GM19193 (cell line): ENCODE data around the gene APMAP.

Experiments used
- POLR2A ChIP-seq: IDR thresholded peaks from 4 replicates; pipeline ENCODE4 v1.6.1; 2011; ENCODE audit not compliant: insufficient read depth, insufficient read length; ENCODE audit errors: extremely low read depth

Gene APMAP

DNA sequence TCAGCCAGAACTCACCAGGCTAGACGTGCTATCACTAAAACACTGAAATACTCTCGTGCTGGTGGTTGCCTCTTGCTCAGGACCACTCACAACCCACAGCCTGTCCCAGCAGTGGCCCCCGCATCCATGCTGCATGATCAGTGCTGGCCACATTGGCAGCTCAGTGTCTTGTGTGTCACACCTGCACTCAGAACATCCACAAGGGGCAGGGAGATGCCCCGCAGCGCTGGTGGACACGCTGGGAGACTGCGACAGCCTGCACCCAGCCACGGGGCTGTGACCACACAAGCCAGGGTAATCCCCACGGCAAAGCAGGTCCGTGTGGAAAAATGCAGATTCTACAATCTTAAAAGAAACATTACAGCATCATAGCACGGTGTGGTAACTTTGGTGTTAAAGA, 23.9 kb upstream of the APMAP start:
- TF ChIP-seq POLR2A = no peak

DNA sequence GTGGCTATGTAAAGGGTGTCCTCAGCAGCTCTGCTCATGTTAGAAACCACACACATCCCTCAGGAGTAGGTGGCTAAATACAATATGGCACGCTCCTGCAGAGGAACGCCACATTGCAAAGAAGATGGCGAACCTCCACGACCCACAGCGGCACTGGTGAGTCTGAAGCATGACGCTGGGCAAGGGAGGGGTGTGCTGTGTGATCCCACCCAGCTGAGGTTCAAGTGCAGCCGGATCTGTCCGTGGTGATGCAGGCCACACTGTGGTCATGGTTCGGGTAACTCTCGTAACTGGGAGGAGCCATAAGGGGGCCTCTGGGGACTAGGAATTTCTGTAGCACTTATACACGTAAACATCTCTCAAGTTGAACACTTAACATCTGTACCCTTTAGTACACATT, 23.4 kb upstream of the APMAP start:
- TF ChIP-seq POLR2A = no peak

DNA sequence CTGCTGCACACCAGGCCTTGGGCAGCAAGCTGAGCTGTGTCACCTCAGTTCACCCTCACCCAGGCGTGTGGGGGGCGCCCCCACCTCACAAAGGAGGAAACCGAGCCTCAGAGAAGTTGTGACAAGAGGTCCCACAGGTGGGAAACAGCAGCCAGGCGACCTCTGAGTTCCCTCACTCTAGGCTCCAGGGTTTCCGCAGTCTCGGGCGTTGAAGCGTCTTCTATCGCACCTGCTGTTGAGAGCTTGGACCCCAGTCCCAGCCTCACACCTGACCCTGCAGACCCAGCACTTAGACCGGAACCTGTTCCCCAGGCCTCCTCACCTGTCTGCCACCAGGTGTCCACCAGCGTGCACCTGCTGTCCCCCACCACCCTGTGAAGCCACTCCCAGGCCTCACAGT, 22.3 kb upstream of the APMAP start:
- TF ChIP-seq POLR2A = no peak

DNA sequence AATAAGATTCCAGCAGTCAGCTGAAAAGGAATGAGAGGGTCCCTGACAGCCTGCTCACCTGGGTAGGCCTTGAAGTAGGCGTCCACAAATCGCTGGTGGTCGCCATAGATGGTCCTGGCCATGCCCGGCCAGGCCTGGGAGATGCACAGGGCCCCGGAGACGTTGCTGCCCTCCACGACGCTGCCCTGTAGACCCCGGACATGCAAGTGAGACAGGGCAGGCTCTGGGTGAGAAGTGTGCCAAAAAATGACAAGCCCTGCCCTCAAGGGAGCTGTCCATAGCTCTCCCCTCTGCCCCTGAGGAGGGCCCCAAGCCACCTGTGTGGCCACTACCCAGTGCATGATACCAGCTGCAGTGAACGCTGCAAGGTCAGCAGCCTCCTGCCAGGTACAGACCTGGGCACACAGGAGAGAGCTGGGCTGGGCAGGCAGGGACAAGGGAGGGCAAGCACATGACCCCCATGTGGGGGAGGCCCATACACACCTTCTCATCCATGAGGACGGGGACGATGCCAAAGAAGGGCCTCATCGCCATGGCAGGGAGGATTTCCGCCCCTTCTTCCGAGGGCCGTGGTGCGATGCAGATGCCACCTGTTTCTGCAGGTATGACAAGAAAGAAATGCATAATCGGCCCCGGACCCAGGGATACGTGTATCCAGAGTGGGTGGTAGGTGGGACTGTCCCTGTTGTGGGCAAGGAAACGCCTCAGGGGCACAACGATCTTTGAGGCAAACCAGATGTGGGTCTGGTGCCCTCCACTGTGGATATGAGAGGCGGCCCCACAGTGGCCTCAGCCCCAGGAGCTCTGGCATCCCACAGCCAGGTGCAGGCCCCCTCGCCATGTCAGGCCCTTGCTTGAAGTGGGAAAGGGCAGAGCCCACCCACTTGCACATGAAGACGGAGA, 21.2 kb upstream of the APMAP start:
- TF ChIP-seq POLR2A = no peak

DNA sequence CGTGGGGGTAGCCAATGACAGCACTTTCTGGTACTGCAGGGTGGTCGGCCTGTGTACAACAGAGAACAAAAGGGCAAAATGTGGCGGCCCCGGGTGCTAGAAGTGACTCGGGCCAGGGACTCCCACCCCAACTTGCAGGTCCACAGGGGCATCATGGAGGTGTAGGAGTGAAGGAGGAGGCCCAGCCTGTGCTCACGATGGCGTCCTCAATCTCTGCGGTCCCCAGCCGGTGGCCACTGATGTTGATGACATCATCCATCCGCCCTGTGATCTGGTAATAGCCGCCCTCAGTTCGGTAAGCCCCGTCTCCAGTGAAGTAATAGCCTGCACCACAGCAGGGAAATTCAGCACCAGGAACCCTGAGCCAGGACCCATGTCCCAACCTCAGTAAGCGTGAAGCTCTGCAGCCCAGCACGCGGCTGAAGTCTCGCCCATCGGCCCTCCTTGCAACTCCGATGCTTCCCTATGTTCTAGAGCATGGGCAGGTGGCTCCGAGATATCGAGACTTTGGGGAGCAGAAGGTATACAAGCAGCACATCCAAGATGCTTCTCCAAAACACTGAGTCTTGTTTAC, 20.2 kb upstream of the APMAP start:
- TF ChIP-seq POLR2A = no peak

DNA sequence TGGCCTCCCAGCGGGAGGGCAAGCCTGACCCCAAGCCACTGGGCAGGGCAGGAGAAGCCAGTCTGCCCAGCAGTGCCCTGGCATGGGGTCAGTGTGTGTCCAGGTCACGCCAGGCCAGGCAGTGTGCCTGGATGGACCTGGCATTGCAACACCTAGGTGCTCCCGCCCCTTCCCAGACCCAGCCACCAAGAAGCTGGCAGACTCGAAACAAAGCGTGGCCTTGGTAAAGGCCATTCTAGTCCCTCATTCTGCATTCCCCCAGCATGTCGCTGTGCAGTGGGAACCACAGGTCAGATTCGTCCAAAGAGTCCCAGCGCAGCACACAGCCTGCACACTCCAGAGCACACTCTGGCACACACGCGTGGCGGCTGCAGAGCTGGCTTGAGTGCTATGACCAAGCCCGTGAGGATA, 19.3 kb upstream of the APMAP start:
- no peak for TF ChIP-seq POLR2A

DNA sequence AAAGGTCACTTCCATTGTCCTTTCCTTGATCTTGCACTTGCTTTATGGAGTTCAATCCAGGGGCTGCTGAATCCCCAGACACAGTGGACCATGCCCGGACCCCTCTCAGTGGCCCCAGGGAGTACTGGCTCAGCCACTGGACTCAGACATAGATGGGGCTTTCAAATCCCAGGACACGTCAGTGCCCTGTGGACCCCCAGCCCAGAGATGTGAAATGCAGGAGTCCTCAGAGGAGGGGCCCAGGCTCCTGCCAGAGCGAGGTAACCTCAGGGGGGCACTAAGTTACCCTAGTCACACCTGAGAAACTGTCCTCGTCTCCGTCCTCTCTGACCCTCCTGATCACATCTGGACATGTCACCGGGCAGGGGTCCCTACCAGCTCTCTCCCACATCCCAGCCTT, 18.7 kb upstream of the APMAP start:
- TF ChIP-seq POLR2A = no peak

DNA sequence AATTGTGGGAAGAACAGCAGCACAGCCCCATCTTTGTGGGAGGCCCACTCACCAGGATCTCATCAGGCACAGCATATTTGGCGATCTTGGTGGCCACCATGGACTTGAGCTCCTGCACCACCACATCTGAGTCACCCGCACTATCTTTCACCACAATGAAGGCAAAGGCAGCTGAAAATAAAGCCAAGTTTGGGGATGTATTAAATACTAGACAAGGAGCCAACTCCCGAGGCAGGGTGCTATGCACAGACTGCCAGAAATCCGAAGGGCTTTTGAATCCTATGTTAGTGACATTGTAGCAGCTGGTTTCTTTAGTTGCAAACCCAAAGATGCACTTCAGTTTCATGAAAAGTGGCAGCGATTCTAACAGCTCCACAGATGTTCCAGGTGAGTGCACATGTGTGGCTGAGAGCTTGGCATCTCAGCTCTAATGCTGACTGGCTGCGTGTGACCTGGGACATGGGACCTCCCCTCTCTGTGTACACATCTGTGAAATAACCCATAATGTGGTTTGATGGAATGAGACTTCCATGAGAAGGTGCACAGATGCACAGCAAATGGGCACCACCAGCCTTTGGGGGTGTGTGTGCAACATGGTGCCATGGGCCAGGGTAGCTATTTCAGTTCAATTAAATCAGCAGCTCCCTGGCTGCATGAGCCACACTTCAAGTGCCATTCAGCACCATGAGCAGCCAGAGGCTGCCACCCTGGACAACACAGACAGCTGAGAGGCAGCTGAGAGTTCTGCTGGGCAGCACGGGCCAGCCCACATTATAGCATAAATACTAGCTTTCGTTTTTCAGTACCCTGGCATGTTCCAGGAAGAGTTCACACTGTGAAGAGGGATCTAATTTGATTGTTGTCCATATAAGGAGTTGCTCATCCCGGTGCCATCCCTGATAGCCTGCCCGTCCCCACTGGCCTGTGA, 16.9 kb upstream of the APMAP start:
- no peak for TF ChIP-seq POLR2A

DNA sequence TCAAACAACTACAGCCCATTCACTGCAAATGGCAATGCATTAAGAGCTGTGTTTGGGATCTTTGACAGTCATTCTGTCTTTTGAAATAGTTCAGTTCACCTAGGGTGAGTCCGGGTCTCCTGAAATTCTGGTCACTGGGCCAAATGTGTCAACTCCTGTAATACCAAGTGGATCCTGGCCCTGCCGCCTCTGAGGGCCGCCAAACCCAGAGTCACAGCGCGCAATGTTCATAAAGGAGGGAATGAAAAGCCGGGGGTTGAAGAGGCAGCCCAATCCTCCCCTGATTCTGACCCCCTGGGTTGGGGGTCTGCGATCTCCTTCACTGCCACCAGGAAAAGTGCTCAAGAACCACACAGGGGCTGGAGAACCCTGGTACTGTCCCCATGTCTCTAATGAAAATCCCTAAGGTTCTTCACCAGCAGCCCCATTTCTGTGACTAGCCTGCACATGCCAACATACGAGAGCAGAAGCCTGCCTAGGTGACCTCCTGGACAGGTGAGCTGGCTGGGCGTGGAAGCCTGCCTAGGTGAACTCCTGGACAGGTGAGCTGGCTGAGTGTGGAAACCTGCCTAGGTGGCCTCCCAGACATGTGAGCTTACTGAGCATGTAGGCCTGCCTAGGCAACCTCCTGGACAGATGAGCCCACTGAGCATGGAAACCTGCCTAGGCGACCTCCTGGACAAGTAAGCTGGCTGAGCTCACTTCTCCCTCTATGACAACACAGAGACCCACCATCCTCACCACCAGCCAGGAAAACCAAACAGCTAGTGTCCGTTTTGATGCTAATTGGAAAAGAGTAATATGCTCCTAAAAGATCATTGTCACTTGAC, 16.1 kb upstream of the APMAP start:
- no peak for TF ChIP-seq POLR2A

DNA sequence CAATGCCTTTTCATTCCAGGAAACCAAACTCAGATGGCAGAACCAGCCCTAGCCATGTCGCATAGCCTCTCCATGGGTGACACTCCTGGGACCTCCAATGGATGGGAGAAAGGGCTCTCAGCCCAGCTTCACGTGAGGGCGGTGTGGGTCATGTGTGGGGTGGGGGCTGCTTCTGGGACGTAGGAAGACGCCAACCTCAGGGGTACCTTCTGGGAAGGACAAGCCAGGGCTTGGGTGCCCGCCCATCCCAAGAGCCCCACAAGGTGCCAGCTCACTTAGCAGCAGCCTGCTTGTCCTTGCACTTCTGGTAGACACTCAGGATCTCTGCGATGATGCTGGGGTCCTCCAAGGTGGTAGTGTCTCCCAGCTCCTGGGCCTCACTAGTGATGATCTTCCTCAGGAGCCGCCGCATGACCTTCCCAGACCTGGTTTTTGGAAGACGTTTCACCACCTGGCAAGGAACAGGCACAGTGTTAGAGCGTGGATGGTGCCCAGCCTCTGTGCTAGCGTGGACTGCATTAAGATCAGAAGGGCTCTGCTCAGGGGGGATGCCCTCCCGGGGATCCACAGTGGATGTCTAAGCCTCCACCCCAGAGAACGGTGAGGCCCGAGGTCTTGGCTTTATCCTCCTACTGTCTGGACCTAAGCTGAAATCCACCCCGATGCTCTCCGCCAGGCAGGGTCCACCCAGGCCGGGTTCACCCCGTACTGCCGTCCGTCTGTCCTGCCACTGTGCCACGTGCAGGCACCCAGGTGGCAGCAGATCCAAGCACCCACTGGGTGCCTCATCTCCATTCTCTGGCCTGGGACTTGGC, 15.1 kb upstream of the APMAP start:
- no peak for TF ChIP-seq POLR2A

DNA sequence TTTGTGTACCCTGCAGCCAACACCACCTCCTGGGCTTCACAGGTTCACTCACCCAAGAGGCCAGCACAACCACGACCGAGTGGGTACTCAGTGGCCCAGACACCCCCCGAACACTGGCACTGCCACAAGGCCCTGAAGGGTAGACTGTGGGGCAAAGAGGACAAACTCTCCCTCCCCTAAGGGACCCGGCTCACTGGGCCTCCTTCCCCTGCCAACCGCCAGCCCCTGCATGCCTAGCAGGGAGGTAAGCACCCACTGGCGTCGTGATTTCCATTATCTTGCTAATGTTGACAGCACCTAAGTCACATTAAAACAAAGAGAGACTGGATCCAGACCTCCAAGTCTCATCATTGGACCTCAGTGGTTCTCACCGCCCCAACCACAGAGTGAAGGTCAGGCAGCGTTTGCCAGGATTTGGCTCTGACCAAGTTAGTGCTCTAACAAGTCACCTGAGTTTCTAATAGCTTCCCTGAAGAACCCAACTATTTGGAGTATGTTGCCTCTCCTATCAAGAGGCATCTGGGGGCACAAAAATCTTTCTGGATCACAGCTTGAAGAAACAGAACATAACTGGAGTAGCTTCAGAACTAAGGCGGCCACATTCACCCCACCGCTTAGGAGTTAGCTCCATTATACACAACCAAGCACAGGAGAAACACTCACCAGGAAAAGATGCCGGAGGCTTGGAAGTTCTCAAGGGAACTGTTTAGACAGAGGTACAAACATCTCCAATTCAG, 14.0 kb upstream of the APMAP start:
- TF ChIP-seq POLR2A = no peak

DNA sequence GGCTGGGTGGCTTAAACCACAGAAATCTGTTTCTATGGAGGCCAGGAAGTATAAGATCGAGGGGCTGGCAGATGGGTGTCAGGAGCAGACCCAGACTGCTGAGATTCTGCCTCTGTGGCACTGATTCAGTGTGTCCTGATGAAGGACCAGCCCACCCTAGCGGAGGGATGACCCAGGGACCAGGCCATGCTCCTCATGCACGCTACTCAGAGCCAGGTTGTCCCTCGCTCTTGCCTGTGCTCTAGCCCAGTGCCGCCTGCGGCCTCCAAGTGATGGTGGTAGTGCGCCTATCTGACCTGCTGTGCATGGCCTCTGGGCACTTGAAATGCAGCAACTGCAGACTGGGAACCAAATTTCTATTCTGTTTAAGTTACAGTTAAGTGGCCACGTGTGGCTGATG, 13.1 kb upstream of the APMAP start:
- no peak for TF ChIP-seq POLR2A

DNA sequence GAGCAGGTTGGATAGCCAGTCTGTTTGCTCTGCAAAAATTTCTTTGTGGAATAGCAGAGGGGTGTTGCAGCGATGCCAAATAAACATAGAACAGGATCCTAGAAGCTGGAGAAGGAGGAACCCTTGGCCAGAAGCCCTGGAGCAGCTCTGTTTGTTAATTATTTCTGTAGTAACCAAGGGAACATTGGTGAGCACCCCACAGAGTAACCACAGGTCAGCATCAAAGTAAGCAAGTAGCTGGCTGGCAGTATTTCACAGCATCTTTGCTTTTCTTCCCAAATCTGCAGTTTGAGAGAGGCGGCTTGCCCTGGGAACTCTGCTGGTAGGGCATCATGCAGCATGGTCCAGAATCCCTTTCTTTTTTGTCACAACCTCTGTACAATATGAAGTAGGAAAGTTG, 12.7 kb upstream of the APMAP start:
- no peak for TF ChIP-seq POLR2A
